Activated CD4-positive, CD25-positive, alpha-beta regulatory T cell treated with anti-CD3 and anti-CD28 coated beads, Interleukin-2, amount 50 U/mL, for 16 hours (primary cell): Measurements from ENCODE around the gene BCKDHB.

Experiments
- DNase-seq: peaks from one replicate; pipeline ENCODE4 v3.0.0-alpha.2; 2020; ENCODE audit warnings: low read depth, low spot score

BCKDHB gene

DNA sequence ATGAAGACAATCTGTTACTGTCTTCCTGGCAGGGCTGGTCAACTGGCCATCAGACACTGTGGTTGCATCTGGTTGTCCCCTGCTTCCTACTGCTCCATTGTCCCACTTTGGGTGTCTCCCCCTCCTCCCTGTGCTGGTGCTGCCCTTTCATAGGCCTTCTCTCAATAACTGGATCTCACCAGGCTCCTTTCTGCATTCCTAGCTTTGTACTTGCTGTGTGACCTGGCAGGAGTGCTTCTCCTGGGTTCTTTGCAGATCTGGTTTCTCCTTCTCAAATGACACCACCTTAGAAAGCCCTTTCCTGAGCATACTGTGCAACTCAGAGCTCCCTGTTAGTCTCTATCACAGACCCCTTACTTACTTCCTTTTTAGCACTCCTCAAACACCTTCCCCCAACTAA, 223.0 kb downstream of the BCKDHB start:
- DNase-seq = no peak

DNA sequence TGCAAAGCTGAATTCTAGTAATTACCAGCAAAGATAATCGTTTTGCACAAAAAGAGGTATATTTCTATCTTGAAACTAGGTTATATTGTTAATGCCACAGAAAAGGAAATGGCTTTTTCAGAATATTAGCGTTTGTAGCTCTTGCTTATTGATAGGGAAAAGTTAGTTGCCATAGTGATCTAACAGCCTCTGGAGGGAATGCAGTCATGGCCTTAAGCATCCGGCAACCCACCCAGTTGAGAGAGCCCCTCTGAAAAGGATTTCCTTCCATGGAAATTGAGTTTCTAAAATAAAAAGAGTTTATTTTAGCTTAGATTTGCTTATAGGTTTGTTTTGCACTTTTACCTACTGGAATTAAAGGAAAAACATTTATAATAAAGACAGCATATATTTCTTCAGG, 224.5 kb downstream of the BCKDHB start:
- DNase-seq = no peak

DNA sequence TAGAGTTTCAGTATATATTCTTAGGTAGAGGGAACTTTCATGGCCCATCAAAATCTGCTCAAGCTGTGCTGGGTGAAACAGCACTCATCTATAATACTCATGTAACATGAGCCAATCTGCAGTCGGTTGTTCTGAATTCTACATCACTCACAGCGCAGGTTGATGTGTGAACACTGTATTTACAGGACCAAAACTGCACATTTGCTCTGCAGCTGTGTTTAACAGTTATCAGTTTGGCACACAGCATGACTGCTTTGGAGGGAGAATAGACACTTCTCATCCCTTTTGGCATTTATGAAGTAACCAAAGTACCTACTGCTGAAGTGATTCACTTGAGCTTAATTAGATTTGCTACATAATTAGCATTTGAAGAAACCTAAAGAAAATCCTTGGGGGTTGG, 225.1 kb downstream of the BCKDHB start:
- no peak for DNase-seq

DNA sequence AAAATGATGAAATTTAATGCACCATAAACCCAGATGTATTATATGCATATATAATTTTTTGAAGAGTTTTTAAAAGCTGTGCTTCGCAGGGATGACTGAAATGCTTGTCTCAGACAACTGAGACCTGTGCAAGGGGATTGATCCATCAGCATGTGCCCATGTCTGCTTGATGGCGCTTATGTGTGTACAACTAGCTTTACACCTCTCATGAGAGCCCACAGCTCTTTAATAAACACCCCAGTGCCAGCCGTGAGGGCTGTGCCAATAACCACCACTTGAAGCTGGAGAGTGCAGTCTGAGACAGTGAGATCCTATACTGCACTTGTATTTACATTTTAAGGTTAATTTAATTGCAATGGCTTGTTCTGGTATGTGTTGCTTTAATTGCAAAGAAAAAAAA, 225.5 kb downstream of the BCKDHB start:
- no peak for DNase-seq

DNA sequence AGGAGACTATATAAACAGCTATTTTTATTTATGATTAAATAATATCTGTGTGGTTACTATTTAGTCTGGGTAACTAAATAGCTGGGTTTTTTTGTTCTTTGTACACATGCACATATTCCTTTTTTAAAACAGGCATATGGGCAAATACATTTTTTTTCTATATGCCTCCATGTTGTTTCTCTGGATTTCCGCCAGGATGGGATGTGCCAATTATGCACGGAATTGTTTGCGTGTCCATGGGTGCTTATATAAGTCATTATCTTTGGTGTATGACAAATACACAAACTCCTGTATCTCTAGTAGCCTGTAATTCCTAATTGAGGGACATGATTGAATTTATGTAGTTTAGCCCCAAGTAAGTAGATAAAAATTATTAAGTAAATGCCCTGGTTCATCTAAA, 226.9 kb downstream of the BCKDHB start:
- DNase-seq = no peak

DNA sequence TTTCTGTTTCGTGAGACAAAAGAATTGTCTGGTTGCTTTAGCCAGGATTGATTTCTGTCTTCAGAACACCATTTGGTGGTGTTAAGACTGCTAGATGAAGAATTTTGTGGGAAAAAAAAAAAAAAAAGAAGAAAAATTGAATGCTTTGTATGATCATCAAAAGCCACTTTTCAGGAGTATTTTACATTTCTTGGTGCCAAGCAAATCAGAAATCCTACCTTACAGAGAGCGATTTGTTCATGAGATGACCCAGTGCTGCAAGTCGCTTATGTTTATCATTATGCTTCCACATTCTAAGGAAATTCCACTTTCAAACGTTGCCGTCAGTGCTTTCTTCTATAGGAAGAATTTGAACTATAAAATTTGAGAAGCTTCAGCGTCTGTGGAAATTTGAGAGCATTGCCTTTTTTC, 228.7 kb downstream of the BCKDHB start:
- DNase-seq = no peak

DNA sequence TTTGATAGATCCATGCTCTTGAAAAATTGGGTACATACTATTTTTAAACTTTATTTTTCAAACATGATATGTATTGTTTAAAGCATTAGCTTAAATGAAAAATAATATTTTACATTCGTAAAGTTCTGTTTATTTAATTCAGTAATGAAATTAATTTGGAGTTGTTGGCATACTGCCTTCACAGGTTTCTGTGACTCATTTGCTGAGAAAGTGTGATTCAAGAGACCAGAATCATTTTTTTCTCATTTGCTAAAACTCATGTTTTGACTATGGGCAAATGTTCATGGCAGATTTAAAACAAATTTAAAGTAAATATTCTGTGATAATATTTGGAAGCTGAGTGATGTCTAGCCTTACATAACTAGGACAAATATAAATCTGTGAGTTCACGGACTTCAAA, 230.4 kb downstream of the BCKDHB start:
- DNase-seq = no peak

DNA sequence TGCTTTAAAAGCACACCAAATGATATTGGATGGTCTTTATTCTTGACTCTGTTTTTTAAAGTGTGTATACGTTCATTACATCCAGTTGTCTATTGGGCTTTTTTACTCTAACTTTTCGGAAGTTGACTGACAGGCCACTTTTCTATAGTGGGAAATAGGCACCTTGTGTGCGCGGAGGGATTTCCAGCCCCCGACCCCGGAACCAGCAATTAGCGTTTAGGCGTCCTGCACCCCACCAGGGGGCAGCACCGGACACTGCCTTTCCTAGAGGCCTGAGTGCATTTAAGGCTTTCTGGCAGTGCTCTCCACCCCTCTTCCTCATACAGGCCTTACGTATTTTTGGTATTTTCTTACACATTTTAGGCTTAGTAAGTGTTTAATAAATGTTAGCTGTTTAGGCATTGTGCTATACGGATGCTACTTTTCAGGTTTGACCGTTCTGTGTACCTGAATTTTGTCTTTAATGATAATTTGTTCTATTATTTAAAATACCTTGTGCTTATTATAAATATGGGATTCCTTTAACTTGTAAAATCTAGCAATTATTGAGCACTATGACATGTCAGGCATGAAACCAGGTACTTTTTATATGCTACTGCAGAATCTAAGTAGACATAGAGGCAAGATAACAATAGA, 231.8 kb downstream of the BCKDHB start:
- DNase-seq = peak; percentile 15

DNA sequence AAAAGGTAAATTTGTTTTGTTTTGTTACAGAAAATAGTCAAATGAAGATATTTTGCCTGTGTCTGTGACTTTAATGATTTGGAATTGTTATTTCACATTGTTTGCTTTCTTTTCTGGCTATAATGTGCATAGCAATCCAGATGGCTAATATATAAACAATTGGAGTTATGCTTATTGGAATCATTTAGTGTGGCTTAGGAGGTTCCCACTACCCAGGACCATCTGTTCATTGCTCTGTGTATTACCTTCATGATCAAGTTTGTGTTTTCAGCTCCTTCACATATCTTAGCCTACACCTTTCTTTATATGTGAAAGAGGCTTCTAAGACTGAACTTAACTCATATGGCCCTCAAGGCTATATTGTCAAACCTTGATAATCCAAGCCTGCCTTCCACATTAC, 232.9 kb downstream of the BCKDHB start:
- DNase-seq = no peak

DNA sequence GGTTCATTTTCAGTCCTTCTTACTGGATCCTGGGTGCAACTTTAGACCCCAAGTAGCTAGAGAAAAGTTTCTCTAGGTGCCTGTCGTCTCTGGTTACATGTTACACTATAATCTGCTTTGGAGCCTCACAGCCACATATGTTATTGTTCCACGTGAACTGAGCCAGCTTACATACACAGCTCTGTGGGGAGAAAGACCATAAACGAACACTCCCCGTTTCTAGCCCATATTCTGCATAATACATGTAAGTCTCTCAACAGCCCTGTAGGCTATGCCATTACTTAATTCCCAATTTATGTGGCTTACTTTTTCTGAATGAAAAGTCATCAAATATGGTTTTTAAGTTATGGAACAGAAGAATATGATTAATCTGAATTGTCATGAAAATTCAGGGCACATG, 233.8 kb downstream of the BCKDHB start:
- DNase-seq = no peak

DNA sequence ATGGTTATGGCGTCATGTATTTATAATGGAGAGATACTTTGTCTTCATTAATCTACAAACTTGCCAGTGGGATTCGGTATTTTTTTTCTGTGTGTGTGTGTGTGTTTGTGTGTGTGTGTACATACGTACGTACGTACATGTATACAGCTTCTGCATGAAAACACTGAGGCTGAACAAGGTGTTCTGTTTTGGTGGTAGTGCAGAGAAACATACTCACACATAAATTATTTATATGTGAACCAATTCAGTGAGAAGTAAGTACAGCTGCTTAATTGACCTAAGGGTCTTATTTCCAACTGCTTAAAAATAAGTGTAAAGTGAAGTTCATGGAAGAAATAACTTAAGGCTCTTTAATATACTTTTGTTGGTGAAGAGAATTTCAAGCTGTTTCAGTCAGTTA, 234.2 kb downstream of the BCKDHB start:
- DNase-seq = no peak

DNA sequence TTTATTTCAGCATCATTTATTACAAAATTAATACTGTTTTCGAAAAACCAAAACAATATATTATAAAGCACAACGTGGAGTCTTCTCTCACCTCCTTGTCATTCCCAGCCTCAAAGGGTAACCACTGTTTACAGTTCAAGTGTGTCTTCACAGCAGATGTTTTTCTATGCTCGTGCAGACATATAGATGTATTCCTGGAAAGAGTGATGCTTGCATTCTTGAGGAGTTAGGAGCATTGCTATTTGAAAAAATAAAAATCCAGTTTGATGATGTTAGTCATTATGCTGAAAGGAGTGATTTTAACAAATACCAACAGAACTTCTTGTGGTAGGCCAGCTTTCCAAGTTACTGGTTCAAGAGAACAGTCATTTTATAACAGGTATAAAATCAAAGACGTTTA, 234.9 kb downstream of the BCKDHB start:
- no peak for DNase-seq

DNA sequence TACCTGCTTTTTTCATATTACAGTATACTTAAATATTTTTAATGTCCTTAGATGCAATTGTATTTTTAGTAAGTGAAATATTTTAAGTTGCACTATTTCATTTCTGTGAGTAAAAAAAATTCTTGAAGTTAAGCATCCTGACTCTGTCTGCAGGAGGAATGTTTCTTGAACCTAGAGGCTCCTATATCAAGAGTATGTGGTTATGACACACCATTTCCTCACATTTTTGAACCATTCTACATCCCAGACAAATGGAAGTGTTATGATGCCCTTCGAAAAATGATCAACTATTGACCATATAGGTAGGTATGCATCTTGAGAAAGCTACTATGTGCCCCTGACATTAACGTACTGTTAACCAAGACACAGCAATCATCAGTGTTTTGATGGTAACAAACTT, 237.0 kb downstream of the BCKDHB start:
- DNase-seq = no peak

DNA sequence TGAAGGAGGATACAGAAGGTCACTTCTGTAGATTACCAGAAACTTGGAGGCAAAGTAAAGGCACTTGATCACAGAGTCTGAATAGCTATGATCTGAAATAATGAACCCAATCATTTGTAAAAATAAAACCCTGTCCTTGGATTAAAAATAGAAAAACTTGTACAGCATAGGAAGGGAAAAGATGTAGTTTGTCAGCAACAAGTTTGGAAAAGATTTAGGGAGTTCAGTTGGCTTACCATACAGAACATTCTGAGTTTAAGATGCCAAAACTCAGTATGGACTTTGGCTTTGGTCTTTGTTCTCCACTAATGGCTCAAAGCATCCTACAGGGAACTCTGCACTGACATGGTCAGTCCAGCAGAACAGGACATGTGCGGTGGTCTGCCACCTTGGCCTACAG, 240.6 kb downstream of the BCKDHB start:
- no peak for DNase-seq

DNA sequence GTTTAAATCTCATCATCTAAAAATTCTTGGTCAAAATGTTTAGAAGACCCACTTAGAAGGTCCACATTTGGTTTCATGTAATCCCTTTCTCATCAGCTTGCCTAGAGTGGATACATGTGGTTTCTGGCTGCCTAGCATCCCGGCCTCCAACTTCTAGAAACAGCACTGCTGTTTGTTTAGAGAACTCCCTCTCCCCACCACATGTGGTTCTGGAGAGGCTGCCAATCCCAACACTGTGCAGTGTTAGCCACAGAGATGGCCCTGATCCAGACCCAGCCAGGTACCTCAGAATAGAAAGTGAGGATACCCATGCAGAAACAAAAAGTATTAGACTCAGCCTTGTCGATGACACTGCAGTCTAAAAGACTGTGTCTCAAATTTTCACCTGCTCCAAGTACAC, 241.8 kb downstream of the BCKDHB start:
- no peak for DNase-seq

DNA sequence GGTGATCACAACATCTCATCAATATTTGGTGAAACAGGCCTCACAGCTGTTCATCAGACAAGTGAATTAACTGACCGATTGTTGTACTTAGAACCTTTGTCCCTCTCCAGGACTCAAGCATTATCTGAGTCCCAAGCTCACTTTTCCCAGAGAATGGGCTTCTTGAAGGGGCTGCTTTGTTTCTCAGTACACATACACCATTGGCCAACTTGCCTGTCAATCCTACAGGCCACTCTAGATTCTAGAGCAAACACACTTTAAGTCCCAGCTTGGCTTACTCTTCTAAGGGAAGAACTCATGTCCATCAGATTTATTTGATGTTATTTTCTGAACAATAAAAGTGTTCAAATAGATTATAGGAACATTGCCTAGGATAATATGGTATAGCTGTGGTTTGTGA, 249.5 kb downstream of the BCKDHB start:
- DNase-seq = no peak

DNA sequence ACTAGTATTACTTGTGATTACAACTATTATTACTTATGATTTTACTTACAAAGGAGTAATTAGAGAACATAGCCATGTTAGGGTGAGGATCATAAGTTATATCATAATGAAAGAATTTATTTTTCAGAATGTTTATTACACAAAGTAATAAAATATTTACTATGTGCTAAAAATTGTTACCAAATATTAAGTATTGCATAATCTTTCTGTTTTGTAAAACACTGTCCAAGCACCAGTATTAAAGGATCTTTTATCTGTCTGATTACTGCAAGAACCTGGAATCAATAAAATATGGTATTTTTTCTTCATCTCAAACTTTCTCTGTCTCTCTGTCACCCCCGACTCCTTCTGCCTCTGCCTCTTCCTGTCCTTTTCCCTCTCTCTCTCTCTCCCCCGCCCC, 250.1 kb downstream of the BCKDHB start:
- DNase-seq = no peak

DNA sequence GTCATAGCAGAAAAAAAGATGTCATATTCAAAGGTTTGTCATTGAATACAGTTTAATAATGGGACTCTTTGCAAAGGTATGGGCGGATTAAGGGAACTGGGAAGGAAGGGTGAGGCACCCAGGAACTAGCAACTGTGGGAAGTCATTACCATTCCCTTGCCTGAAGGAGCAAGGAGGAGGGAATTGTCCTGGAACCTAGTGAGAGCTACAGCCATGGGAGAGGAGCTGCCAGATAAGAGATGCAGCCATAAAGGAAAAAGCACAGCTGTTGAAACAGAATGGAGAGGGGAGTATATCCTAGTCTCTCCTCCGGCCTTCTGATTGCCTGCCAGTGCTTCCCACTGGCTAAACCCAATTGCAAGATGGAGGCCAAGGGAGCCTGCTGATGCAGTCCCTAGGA, 250.6 kb downstream of the BCKDHB start:
- no peak for DNase-seq

DNA sequence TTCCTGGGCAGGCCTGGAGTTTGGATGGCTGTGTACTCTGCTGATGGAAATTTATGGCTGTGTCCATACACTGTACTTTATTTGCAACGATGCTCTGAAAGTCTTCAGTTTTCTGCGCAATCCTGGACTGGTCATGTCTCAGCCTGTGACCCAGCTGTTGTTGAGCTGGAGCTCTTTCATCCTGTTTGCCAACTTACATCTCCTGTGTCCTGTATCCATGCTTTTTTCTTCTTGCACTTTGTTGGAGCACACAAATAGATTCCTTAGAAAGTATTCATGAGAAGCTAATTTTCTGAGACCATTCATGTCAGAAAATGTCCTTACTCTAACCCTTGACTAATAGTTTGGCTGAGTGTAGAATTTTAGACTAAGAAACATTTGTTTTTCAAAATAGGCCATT, 251.2 kb downstream of the BCKDHB start:
- DNase-seq = no peak

DNA sequence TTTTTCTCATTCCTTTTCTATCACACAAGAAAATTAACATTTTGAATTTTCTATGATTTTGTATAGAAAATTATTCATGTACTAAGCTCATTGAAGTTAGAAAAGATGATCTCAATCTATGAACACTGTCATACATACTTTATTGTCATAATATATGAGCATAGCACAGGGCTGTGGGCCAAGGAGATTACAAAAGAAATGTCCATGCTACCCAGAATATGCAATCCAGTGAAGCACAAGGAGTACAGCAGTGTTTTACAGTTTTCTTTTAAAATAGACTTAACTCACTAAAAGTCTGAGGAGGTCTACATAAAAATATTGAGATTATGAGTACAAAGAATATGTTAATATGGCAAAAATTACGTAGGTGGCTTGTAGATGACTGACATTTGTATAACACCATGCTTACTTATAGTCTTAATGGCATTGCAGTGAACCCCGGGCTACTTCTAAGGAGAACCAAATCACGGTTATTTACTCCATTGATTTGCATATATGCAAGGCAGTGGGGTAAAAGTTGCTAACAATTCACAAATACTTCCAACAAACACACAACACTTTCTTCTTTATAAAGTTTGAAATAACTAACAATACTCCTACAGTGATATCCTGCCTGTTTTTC, 257.1 kb downstream of the BCKDHB start:
- DNase-seq = no peak

DNA sequence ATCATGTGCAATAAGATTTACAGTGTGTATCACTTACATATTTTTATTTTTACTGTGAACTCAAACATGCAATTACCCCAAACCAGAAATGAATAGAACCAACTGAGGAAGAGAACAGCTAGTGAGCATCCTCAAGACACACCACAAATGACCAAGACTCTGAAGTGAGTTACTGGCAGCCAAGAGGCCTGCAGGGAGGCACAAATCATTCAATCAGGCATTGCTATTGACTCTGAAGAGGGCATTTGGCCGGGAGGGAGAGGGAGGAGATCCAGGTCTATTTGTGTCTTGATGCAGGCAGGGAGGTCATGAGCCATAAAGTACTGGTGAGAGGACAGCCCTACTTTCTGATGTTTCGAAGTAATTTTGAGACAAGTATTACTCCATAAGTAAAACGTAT, 257.7 kb downstream of the BCKDHB start:
- no peak for DNase-seq

DNA sequence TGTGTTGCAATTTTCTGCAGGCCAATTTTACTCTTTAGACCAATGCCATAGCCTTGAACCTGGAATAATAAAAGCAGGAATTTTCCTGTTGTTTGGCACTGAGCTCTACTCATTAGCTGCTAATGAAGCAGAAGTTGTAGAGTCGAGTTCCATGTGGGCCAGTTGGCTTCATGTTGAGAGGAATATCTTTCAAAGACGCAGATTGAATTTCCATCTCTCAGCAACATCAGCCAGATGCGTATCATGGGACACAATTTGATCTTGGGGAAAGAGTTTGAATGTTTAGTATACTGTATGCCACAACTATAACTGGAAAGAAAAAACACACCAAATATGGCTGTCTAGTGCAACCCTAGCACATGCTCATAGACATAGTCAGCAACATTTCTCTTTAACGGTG, 259.6 kb downstream of the BCKDHB start:
- DNase-seq = no peak

DNA sequence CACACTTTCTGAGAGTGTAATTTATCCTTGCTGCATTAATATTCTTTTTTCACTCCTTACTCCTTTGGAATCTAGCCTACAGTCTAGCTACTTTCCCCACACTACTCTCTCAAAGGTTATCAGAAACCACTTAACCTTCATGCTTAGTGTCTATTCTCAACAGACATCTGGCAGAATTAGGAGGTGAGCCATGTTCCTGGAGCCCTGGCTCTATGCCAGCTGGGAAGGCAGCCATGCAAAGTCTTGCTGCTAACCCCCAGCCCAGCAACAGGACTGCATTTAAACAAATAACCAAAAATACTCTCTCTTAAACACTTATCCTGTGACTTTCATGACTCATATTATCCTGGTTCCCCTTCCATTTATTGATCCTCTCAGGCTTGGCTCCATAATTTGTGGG, 260.2 kb downstream of the BCKDHB start:
- no peak for DNase-seq

DNA sequence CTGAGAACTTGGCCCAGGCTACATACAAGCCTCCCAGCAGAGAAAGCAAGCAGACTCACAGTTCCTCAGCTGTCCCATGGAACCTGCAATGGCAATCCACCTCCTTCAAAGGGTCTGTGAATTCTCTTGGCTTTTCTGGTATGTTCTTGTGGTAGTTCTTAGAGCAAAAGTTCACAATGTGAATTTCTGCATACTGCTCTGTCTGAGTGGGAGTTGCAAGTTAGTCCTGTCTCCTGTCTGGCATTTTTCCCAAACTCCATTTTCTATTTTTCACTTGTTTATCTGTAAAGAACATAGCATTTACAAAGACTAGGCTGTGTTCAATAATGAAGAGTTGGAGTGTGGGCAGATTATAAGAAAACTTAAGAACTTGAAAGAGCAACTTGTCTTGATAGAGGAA, 269.9 kb downstream of the BCKDHB start:
- DNase-seq = no peak
